ENCODE data around the gene NPR3.

NPR3 gene

DNA sequence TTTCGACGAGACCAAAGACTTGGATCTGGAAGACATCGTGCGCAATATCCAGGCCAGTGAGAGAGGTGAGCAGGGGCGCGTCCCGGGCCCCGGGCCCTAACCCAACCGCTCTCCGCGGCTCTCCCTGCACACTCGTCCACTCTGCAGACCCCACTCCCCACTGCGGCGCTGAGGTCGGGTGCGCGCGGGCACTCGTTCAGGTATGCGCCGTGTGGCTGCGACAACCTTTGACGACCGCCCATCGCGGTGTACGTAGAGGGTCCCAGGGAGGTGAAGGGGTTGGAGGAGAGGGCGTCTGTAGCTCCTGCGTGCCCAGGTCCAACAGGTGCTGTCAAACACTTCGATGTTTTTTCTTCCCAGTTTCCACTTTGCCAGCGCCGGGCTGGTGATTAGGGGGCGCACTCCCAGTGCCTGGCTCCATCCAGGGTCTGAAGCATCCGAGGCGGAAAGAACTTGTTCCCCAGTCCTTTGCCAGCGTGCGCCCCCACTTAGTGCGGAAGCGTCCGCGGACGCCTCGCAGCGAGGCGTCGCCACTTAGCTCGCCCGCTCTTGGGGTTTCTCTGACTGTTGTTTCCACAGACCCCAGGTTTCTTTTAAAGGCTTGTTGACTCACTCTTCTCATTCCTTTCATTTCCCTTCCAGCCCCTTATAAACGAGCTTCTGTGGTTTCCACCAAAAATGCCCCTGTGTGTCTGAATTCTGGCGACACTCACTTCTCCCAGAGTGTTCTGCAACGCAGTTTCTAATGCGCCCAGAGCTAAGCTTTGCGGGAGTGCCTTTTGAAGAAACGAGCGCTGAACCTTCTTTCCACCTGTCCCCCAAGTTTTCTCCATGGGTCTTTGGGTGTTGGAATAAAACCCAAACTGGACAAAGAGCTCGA lies 1.6 kb downstream of the NPR3 start:
- no peak for DNase-seq

DNA sequence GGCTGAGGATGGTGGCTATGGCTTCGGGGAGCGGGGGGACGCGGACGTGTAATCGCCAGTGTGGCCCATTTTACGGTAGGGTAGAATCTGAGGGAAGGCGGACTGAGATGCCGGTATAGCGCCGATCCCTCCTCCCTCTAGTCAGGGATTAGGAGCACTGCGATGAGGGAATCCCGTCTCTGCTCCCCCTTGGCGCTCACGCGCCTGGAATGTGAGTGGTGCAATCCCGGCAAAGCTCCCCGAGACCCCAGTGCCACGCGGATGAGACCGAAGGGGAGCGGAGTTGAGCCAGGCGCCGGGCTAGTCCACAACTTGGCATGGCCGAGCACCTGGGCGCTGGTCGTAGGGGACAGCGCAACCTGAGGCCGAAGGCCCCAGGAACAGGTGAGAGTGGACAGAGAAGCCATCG lies 2.2 kb downstream of the NPR3 start:
- DNase-seq = no peak

DNA sequence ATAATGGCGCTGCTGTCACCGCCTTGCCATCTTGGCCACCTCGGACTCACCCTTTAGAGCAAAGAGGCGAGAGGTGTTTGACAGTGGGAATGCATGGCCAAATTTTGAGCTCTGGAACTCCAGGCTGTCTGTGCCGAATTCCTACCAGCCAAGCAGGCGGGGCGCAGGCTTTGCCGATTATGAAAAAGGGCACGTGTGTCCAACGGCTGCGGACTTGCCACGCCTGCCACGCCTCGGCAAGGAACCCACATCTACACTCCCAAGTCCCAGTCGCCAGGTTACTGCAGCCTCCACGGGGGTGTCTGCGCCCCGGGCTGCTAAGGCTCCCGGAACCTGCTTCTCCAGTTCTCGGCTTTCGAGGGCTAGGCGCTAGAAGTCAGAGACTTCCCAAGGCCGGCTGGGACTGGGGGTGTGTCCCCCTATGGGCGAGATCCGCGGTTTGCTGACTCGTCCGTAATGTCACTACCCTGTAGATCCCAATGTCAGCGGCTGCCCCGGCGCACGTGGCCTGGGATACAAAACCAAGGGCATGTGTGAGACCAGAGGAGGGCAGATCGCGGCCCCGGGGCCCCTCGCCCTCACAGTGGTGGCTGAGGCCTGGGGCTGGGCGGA lies 2.8 kb downstream of the NPR3 start:
- DNase-seq = no peak

DNA sequence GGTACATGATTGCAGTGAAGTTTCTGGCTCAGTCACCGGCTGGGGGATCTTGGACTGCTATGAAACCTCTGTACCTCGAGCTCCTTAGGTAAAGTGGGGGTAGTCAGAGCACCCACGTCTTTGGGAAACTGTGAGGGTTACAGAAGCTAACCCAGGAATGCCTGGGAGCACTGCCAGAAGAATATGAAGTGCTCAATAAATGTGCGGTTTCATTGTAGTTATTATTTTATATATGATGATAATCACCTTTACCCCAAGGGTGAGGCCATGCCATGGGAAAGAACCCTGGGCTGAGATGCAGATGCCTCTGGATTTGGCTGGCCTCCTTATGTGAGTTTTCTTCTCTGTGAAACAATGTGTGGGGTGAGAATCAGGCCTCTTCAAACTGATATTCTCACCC lies 3.7 kb downstream of the NPR3 start:
- DNase-seq = no peak

DNA sequence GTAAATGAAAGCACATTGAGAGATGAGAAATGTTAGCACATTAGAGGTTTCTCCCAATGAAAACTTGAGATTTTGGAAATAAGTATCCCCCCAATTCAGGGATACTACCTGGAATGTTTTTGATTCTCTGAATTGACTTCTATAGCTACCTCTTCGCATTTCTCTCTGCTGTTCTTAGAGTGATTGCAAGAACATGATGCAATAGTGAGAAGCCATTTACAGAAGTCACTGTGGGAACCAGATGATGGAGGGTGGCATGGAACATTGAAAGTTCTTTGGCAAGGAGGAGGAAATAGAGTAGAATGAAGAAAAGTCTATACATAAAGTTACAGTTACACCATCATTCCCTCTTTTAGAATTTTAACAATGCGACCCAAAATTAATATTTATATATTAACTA lies 9.2 kb downstream of the NPR3 start:
- DNase-seq = no peak

DNA sequence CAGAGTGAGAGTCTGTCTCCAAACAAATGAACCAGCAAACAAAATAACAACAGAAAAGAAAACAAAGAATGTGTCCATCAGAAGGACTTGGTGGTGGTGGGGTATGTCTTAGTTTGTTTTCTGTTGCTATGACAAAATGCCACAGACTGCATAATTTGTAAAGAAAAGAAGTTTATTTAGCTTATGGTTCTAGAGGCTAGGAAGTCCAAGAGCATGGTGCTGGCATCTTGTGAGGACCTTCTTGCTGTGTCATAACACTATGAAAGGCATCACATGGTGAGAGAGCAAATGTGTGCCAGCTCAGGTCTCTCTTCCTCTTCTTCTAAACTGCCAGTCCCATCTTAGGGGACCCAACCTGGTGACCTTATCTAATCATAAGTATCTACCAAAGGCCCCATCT lies 10.5 kb downstream of the NPR3 start:
- no peak for DNase-seq

DNA sequence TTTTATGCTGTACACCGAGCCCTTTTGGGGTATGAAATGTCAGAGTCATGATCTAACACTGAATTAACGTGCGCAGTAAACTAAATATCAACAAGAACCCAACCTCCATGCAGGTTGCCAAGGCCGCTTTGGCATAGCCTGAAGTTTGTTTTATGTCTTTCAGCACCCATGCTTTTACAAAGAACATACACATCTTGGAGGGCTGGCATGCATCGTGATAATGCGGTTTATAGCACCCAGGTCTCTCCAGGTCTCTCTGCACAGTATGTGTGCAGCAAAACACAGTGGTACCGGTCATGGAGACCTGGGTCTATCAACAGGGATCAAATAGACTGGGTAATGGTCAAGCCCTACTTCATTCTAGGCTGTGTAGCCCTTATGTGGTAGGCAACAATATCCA lies 11.8 kb downstream of the NPR3 start:
- no peak for DNase-seq

DNA sequence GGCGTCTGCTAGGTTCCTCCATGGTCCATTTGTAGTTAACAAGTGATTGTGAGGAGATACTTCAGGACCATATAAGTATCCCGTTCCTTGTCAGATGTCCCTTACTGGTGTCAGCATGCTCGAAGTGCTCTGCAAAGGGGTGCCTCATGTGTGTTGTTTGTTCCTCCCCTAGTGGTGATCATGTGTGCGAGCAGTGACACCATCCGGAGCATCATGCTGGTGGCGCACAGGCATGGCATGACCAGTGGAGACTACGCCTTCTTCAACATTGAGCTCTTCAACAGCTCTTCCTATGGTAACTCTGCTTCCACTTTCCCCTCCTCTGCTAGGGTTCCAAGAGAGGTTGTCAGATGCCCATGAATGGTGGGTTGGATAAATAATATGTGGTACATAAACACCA lies 13.4 kb downstream of the NPR3 start:
- DNase-seq = no peak

DNA sequence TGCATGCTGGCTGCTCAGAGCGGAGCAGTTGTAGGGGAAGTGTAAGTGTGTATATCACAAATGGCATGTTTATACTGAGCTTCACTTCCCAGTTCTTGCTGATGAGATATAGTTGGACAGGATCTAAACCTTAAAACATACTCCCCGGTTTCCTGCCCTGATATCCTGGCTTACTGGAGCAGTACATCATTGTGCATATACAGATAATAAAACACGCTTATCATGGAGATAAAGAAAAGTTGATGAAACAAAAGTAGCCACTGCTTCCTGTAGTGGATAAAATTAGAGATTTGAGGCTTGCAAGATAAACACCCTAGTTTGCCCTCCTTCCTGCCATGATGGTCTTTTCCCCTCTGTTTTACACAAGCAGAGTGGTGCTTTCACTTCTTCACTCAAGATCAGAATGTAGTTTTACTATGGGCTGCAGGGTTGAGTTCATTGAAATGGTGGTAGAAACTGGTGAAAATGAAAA lies 15.0 kb downstream of the NPR3 start:
- no peak for DNase-seq

DNA sequence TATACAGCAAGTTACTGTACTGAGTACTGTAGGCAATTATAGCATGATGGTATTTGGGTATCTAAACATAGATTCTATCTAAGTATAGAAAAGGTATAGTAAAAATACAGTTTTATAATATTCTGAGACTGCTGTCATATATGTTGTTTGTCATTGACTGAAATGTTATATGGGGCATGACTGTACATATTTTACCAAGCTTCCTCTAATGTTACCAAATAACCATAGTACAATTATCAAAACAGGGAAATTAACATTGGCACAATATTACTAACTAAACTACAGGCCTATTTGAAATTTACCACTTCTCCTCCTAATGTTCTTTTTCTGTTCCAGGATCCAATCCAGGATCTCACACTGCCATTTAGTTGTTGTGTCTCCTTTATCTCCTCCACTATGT lies 18.5 kb downstream of the NPR3 start:
- no peak for DNase-seq

DNA sequence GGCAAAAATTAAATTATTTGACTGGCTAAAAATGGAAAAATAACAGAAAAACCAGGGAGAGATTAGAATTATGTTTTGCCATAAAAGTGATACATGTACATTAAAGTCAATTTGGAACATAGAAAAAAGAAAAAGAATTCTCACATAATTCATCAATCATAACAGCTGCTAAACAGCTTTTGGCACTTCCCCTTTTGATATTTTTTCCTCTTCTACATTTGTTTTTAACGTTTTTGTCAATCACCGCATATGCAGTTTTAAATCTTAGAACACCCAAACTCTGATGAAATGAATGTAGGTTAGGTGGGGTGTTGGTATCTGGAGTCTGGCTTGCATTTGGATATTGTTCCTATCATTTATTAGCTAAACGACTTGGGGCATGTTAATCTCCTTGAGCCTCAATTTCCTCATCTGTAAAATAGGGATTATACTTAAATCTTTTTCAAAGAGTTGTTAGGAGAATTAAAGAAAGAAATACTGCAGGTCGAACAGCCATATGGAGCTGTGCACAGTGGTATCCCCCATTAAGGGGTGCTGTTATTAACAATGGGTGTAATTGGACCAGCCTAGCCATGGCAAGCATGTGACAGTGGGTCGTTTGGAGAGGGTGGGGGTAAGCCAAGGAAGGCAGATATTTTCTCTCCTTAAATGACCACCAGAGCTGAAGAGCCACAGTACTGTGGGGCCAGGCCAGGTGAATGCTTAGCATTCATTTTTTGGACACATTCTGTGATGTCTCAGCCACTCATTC lies 22.6 kb downstream of the NPR3 start:
- DNase-seq = no peak

DNA sequence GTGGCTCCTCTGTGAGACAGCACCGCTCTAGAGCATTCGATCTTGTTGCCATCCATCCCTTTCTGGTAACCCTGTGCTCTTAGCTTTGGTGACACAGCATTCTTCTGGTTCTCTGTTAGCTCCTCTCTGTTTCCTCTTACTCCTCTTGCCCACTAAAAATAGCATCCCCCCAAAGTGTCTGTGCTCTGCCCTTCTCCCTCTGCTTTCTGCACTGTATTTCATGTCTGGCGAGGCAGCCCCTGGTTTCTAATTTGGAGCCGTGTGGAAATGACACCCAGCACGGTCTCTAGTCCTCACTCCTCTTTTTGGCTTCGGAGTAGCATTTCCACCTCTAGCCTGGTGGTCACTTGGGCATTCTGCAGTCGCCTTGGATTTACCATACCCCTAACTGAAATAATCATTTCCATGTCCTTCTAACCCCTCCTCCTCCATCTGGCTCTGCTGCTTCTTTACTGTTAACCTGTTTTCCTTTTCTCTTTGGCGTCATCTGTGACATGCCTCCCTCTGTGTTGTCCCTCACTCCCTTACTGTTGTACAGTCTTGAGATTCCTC lies 23.8 kb downstream of the NPR3 start:
- DNase-seq = no peak

DNA sequence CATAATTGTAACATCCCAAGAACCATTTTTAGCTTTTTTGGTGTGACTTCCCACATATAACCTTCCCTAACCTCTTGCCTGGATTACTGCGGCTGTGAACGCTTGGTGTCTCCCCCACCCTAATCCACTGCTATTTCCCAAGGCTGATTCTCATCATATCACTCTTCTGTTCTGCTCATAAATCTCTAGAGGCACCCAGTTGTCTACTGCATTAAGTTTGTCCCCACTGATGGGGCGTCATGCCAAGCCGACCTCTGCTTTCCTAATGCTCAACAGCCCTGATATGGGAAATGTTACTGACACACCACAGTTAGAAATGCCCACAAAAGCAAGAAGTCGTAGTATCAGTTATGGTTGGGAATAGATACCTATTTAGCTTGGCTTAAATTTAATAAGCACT lies 24.4 kb downstream of the NPR3 start:
- DNase-seq = no peak

DNA sequence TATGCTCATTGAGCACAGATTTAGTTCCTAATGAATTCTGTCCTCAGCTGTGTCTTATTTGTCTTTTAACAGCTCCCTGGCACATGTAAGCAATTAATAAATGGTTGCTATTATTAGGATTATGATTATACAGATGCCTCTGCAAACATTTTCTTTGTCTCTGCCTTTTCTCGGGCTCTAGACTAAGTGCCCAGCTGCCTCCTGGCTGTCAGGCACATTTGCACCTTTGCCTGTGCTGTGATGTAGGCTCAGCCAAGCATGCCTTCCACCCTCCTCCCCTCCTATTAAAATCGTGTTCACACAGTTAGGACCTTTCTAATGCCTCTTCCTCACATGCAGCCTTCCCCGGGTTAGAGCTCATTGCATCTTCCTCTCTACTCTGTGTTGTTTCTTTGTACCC lies 25.7 kb downstream of the NPR3 start:
- DNase-seq = no peak

DNA sequence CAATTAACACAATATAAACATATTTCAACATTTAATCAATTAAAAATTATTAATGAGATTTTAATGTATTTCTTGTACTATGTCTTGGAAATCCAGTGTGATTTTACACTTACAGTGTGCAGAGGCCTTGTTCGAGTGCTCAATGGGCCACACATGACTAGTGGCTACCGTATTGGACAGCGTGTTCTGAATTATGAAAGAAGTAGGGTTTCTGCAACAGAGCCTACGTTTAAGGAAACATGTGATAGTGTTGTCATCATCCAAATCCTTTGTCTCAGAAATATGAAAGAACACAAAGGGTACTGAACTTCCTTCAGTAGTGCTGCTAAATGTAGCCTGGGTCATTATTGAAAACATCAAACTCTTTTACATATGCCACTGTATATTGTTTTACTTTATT lies 29.5 kb downstream of the NPR3 start:
- DNase-seq = no peak

DNA sequence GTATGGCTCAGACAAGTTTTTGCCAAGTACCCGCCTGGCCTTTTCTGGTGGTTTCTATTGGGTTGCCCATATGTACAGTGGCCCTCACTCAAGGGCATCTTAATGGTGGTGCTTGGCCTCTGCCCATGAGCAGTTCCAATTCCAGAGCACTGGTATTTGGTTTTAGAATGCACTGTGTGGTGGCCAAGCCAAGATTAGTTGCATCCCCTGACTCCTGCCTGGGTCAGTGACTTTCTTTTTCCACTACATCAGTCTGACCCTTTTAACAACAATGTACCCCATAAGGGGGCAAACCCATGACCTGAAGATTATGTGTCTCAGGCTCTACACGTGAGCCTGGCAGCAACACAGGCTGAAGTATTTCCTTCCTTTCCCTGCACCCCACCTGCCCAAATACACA lies 34.2 kb downstream of the NPR3 start:
- no peak for DNase-seq

DNA sequence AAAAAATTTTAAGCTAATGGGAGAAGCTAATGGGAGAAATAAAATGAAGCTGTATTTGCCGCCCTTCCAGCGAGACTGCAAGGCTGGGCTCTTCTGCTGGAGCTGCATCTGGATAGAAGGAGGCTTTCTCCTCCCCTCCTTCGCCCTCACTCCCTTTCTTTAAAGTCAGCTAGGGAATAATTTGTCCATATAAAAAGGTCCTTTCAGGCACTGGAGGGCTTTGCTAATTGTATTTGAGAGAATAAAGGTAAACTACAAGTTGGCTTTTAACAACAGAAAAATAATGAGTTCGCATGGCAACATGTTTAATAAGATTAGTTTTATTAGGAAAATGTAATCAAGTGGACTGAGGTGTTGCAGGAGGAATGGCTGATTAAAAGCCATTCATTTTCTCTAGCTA lies 41.3 kb downstream of the NPR3 start:
- no peak for DNase-seq

DNA sequence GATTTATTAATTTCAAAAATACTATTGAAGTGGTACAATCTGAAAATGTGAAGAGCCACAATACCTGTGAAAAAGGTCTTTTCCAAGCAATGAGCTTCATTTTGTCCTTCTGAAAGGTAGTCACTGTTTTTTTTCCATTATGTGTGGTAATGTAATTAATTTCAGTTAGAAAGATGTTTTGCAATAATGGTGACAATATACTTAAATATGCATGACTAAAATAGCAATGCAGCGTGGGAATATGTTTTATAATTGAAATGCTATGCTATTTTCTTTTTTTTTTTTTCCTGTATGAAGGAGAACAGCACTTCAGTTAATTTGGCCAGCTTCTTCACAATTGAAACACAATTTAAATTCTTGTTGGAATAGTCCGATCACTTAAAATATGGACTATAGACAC lies 41.9 kb downstream of the NPR3 start:
- DNase-seq = no peak

DNA sequence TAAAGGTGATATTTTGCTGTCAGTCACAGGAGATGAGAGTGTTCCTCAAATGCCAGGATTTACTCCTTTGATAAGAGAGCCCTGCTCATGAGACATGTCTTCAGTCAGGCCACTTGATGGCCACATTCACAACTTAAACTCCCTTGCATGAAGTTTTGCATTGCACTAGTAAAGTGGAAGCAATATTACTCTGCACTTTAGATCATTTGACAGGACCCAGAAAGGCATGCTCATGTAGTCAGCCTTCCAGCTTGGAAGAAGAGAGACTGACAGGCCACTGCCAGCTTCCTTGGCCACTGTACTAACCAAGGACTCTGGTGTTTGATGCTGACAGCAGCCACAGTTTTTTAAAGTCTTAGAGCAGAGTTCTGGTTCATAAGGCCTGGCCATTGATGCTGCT lies 42.6 kb downstream of the NPR3 start:
- no peak for DNase-seq

DNA sequence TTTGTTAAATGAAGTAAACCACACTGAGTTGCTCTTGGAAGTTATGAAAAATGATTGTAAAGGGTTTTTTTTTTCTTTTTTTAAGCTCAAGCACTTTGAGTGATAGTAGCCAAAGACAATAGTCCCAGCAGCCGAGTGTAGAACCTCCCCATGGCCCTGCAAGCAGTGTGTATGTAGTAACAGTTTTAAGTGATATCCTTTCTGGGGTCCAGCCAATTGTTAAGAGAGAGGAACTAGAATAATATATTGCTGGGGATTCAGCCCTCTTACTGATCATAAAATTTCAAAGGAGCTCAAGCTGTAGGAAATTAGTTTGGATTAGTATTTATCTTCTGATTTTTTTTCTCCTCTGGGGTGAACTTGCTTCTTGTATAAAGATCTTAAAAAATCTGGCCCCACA lies 43.2 kb downstream of the NPR3 start:
- no peak for DNase-seq

DNA sequence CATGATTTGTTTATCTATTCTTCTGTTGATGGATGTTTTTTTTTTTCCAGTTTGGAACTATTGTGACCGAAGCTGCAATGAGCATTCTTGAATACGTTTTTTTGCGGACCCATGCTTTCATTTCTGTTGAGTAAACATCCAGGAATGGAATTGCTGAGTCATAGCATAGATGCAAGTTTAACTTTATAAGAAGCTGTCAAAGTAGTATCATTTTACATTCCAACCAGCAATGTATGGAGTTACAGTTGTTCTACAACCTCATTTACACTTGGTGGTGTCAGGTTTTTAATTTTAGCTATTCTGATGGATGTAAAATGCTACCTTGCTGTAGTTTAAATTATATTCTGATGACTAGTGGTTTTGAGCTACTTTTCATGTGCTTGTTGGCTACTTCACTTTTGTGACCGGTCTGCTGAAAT lies 49.0 kb downstream of the NPR3 start:
- no peak for DNase-seq

DNA sequence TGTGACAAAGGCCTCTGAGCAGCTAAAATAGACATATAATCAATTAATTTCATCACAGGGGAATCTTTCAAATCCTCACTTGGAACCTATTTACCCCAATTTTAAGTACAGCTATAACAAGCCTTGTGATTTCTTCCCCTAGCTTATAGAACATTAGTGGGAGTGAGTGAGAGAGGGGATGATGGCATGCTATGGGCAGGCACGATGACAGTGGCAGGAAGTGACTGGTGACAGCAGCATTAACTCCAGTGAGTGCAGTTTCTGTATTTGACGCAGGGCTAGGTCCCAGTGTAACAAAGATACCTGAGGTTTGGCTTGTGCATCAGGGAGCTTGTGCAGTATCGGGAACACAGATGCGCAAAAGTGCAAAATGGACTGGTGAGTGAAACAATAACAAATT lies 54.1 kb downstream of the NPR3 start:
- no peak for DNase-seq

DNA sequence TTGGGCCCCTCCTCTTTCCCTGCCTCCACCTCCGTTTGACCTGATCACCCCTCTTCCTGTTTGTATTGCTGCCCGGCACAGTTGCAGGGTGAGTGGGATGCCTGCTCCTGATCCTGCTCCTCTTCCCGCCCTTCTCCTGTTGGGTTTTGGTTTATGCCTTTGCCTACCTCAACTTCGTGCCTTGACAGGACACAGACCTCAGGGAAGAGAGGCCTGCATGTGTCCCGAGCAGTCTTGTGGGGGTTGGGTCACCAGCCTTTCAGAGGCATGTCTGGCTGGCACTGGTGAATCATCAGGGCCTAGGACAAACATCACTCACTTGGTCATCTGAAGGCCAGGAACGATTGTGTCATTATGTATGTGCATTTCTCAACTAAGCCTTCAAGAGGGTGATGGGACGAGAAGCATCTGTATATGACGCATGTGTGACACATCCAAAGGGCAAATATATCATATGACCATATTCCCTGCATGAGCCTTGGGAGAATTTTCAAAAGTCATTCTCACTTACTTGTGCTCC lies 56.9 kb downstream of the NPR3 start:
- DNase-seq = no peak

All from NCI-H146 (cell line).